Endodermal cell (in vitro differentiated cells): ENCODE measurements around the gene GFOD1. TPM values are rescaled to one million over a fixed set of nuclear protein-coding genes. Genes with fewer than 3 reads are reported as not detected.
A peak's percentile ranks its signal among the peaks of the same experiment; 100 is the strongest.

Experiments
- DNase-seq: peaks from one replicate; pipeline ENCODE4 v3.0.0-alpha.2; 2017
- H3K27ac ChIP-seq: 2 replicates; pipeline ENCODE4 v1.5.1; 2013; ENCODE audit warnings: mild to moderate bottlenecking, low read depth, low read length, moderate library complexity
- H3K27me3 ChIP-seq: 2 replicates; pipeline ENCODE4 v1.6.1; 2013; ENCODE audit warnings: mild to moderate bottlenecking, low read length, moderate library complexity; ENCODE audit not compliant: insufficient read depth, control insufficient read depth, poor library complexity, severe bottlenecking
- H3K36me3 ChIP-seq: 2 replicates; pipeline ENCODE4 v1.7.0; 2013; ENCODE audit warnings: mild to moderate bottlenecking, low read length, moderate library complexity; ENCODE audit not compliant: control insufficient read depth, insufficient read depth
- H3K4me1 ChIP-seq: one replicate; pipeline ENCODE4 v1.7.0; 2013; ENCODE audit warnings: low read length; ENCODE audit not compliant: control insufficient read depth, insufficient read depth
- H3K4me3 ChIP-seq: 2 replicates; pipeline ENCODE4 v1.5.1; 2013; ENCODE audit warnings: mild to moderate bottlenecking, low read length, moderate library complexity
- H3K9ac ChIP-seq: 2 replicates; pipeline ENCODE4 v1.6.1; 2013; ENCODE audit warnings: mild to moderate bottlenecking, low read length, moderate library complexity; ENCODE audit not compliant: poor library complexity, severe bottlenecking; ENCODE audit errors: extremely low read depth
- H3K9me3 ChIP-seq: 2 replicates; pipeline ENCODE4 v1.6.1; 2013; ENCODE audit warnings: mild to moderate bottlenecking, low read length, moderate library complexity; ENCODE audit not compliant: control insufficient read depth
- H3K27ac Mint-ChIP-seq: 2 replicates; pipeline ENCODE4 v1.8.0; 2020; ENCODE audit warnings: mixed read lengths
- H3K27me3 Mint-ChIP-seq: 2 replicates; pipeline ENCODE4 v1.8.0; 2021; ENCODE audit warnings: mild to moderate bottlenecking, mixed read lengths; ENCODE audit not compliant: insufficient read depth
- H3K36me3 Mint-ChIP-seq: 2 replicates; pipeline ENCODE4 v1.8.0; 2020; ENCODE audit warnings: low read depth, mixed read lengths
- H3K4me1 Mint-ChIP-seq: 2 replicates; pipeline ENCODE4 v1.8.0; 2020; ENCODE audit warnings: mixed read lengths
- H3K4me3 Mint-ChIP-seq: 2 replicates; pipeline ENCODE4 v1.8.0; 2020; ENCODE audit warnings: mild to moderate bottlenecking, moderate library complexity, mixed read lengths
- H3K9me3 Mint-ChIP-seq: 2 replicates; pipeline ENCODE4 v1.8.0; 2020; ENCODE audit warnings: mild to moderate bottlenecking, mixed read lengths
- WGBS, 2 experiments: methylation state at CpG; one replicate each; pipeline versions ENCODE4 v1.1.5 to v1.1.7; 2013; ENCODE audit warnings: missing lambda C conversion rate in 2 of 2, mixed read lengths in 1 of 2; ENCODE audit not compliant: insufficient coverage in 1 of 2, insufficient read length in 1 of 2; 5-methylcytosine and 5-hydroxymethylcytosine counted together
- total RNA-seq, 2 donors: library from RNA; stranded (reverse); fragmentation: NEBNext Ultra II Directional in 1 of 2; extraction: Animal tissue kit (Norgen Biotek cat#: 25700) in 1 of 2; gene quantifications; 2 replicates in 1 of 2; 3 replicates in 1 of 2; pipeline ENCODE4 v1.2.1, GENCODE V29; 2021
- TF ChIP-seq, protein P1 (sequence below): fragments of 200-600 bp; sonication (generic); conservative IDR thresholded peaks from 2 replicates; pipeline ENCODE4 v1.5.0; 2021; ENCODE audit warnings: antibody characterized with exemption, mild to moderate bottlenecking

Gene GFOD1
- total RNA-seq, 2 donors from 2014 or later, result 0.71 to 1.9 TPM

DNA sequence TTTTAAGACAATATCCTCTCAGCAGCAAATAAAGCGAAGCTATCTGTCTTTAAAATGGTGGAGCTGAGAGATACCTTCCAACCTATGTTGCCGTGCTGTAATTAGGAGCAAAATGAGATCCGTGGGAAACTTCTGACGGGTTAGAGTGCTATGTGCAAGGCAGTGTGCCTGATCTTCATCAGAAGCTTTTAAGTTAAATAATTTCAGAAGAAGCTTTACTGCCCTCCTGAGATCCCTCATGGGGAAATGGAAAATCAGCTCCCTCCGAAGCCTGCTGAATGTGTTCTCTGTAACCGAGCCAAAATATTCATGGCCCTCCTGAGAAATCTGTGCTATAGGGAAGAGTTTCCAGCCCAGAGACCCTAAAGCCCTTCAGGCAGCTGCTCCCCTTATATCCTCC, 115.3 kb downstream of the GFOD1 start:
- Histone ChIP-seq H3K9ac (no peak overlapping the region), H3K36me3 (no peaks in the 10 kb centered on the region), H3K27me3 (no peaks in the 10 kb centered on the region), H3K27ac (peak overlapping the region; percentile 0), H3K4me1 (no peaks in the 10 kb centered on the region), H3K4me3 (no peak overlapping the region), H3K9me3 (no peaks in the 10 kb centered on the region)
- Mint-ChIP-seq H3K9me3 (peaks cover 1% of the 10 kb centered on the region), H3K36me3 (no peaks in the 10 kb centered on the region), H3K27ac (no peak overlapping the region), H3K27me3 (peaks cover 1% of the 10 kb centered on the region), H3K4me3 (no peak overlapping the region), H3K4me1 (peaks cover 12% of the 10 kb centered on the region)
- no peak for DNase-seq
- WGBS, 2 experiments, result 77 to 91% methylated on average over 6 of the region's 6 CpGs
- TF ChIP-seq, protein P1, sequence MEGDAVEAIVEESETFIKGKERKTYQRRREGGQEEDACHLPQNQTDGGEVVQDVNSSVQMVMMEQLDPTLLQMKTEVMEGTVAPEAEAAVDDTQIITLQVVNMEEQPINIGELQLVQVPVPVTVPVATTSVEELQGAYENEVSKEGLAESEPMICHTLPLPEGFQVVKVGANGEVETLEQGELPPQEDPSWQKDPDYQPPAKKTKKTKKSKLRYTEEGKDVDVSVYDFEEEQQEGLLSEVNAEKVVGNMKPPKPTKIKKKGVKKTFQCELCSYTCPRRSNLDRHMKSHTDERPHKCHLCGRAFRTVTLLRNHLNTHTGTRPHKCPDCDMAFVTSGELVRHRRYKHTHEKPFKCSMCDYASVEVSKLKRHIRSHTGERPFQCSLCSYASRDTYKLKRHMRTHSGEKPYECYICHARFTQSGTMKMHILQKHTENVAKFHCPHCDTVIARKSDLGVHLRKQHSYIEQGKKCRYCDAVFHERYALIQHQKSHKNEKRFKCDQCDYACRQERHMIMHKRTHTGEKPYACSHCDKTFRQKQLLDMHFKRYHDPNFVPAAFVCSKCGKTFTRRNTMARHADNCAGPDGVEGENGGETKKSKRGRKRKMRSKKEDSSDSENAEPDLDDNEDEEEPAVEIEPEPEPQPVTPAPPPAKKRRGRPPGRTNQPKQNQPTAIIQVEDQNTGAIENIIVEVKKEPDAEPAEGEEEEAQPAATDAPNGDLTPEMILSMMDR, result no peak

DNA sequence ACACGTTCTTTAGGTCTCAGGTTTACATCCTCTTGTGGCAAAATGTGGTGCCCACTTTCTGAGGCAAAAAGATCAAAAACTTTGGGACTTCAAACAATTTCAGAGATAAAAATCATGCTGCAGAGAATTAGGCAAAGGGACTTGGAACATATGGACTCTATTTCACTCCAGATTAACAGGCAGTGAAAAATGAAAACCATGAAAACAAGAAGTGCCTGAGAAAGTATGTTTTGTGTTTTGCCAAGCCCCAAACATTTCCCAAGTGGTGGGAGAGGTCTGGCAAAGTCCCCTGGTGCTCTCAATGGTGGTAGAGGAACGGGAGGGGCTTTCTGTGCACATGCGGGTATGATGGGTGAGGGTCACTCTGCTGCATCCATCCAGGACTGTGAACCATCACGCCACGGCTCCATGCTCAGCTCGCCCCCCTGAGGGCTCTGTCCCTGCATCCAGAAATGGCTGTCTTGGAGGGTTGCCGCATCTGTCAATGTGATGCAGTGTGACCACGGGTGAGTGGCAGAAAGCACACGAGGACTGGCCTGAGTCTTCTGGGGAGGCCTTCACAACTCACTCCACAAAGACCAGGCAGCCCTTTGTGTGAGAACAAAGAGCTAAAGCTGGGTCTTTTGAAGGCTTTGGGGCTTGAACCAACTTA, 115.9 kb downstream of the GFOD1 start:
- H3K27ac Mint-ChIP-seq, result no peak overlapping the region
- H3K36me3 Mint-ChIP-seq, result no peaks in the 10 kb centered on the region
- no peaks in the 10 kb centered on the region for H3K9me3 Mint-ChIP-seq

DNA sequence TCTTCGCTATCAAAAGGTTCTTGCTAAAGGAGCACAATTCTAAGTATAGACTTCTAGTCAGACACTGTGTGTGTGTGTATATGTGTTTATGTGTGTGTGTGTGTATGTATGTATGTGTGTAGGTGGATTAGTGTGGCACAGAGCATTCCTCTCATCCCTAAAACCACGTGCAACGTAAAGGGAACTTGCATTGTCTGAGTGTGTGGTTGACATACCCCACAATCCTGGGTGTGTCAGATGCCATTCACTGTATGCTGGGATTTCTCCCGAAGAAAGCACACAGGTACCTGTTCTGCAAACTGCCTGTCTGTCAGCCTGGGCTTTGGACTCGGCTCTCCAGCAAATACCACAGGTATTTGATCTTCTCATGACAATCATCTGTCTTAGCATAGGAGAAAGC, 116.8 kb downstream of the GFOD1 start:
- no peaks in the 10 kb centered on the region for H3K9me3 ChIP-seq
- no peaks in the 10 kb centered on the region for H3K9me3 Mint-ChIP-seq
- H3K4me1 Mint-ChIP-seq, result peaks cover 12% of the 10 kb centered on the region
- H3K36me3 Mint-ChIP-seq, result no peaks in the 10 kb centered on the region
- H3K27me3 ChIP-seq, result no peaks in the 10 kb centered on the region
- H3K27ac Mint-ChIP-seq, result no peak overlapping the region
- no peak overlapping the region for H3K9ac ChIP-seq
- WGBS, 2 experiments, result 93 to 100% methylated on average over 2 to 5 of the region's 5 CpGs
- no peaks in the 10 kb centered on the region for H3K4me1 ChIP-seq
- H3K4me3 Mint-ChIP-seq, result no peak overlapping the region
- H3K4me3 ChIP-seq, result no peak overlapping the region
- TF ChIP-seq, protein P1, result no peak
- no peaks in the 10 kb centered on the region for H3K36me3 ChIP-seq
- H3K27me3 Mint-ChIP-seq, result peaks cover 1% of the 10 kb centered on the region
- no peak for DNase-seq
- no peak overlapping the region for H3K27ac ChIP-seq

More for the DNA sequence above, 115.9 kb downstream of the GFOD1 start:
- Mint-ChIP-seq H3K4me3 (no peak overlapping the region), H3K27me3 (peaks cover 1% of the 10 kb centered on the region), H3K4me1 (peaks cover 12% of the 10 kb centered on the region)
- Histone ChIP-seq H3K4me1 (no peaks in the 10 kb centered on the region), H3K27me3 (no peaks in the 10 kb centered on the region), H3K4me3 (no peak overlapping the region), H3K9me3 (no peaks in the 10 kb centered on the region), H3K27ac (peak overlapping the region; percentile 0), H3K9ac (no peak overlapping the region), H3K36me3 (no peaks in the 10 kb centered on the region)
- TF ChIP-seq, protein P1, result no peak
- WGBS, 2 experiments, result 88 to 91% methylated on average over 8 to 9 of the region's 9 CpGs
- DNase-seq, result no peak
